H1 (cell line): ENCODE results near the gene CXXC5.

Experiments
- CBX5 ChIP-seq: fragments of 300-800, 300-1000 bp; sonication (generic); IDR thresholded peaks from 2 replicates; pipeline ENCODE4 v1.7.1; 2016; ENCODE audit warnings: antibody characterized with exemption, low read length, low read depth
- CHD2 ChIP-seq: IDR thresholded peaks from 2 replicates; pipeline ENCODE4 v1.6.1; 2012; ENCODE audit warnings: low read length, improper control_type of control experiment
- CTCF ChIP-seq, 3 experiments: IDR thresholded peaks; 1 replicate in 2 of 3; 2 replicates in 1 of 3; pipeline versions ENCODE4 v1.5.1 to v1.6.1; 2011; ENCODE audit warnings: low read length in 3 of 3, mild to moderate bottlenecking in 3 of 3, inconsistent platforms in 2 of 3, low read depth in 1 of 3, moderate library complexity in 1 of 3; ENCODE audit not compliant: insufficient read depth in 1 of 3; ENCODE audit errors: control extremely low read depth in 1 of 3
- EZH2 ChIP-seq: fragments of 200-600 bp; sonication (generic); IDR thresholded peaks from 2 replicates; pipeline ENCODE4 v1.7.1; 2012; ENCODE audit warnings: low read depth, mild to moderate bottlenecking, moderate library complexity, low read length, inconsistent platforms; ENCODE audit not compliant: severe bottlenecking
- KDM1A ChIP-seq: fragments of 200-600, 300-600 bp; sonication (generic); IDR thresholded peaks from 2 replicates; pipeline ENCODE4 v1.7.1; 2016; ENCODE audit warnings: mild to moderate bottlenecking, low read length, borderline replicate concordance
- MAX ChIP-seq: IDR thresholded peaks from 2 replicates; pipeline ENCODE4 v1.6.1; 2012; ENCODE audit warnings: inconsistent platforms
- POLR2A ChIP-seq, 2 experiments: IDR thresholded peaks; 1 replicate in 1 of 2; 2 replicates in 1 of 2; pipeline ENCODE4 v1.6.1; 2011; ENCODE audit warnings: low read depth in 2 of 2, low read length in 2 of 2, mild to moderate bottlenecking in 2 of 2; ENCODE audit errors: control extremely low read depth in 1 of 2
- POLR2AphosphoS5 ChIP-seq: IDR thresholded peaks from 2 replicates; pipeline ENCODE4 v1.6.1; 2011; ENCODE audit warnings: low read depth, low read length
- RBBP5 ChIP-seq: IDR thresholded peaks from 2 replicates; pipeline ENCODE4 v1.7.1; 2012; ENCODE audit warnings: low read depth, mild to moderate bottlenecking, inconsistent platforms, low read length, moderate library complexity, borderline replicate concordance
- SIX5 ChIP-seq: IDR thresholded peaks from 2 replicates; pipeline ENCODE4 v1.6.1; 2011; ENCODE audit warnings: mild to moderate bottlenecking, low read depth, low read length

GRCh38 chr5:139694556-139695177 is 46.5 kb downstream of the CXXC5 start:
- TF ChIP-seq EZH2, result no peak
- no peak for TF ChIP-seq POLR2AphosphoS5
- no peak for TF ChIP-seq CTCF (IDR thresholded peaks at IDR 0.05; ENCODE audit: control extremely low read depth in 1 of 3, insufficient read depth in 1 of 3, low read depth in 1 of 3, low read length in 3 of 3)
- no peak for TF ChIP-seq KDM1A
- no peak for TF ChIP-seq MAX
- TF ChIP-seq POLR2A (IDR thresholded peaks at IDR 0.05; ENCODE audit: control extremely low read depth in 1 of 2, low read depth in 2 of 2, low read length in 2 of 2), result no peak
- TF ChIP-seq SIX5, result no peak
- TF ChIP-seq RBBP5, result no peak
- no peak for TF ChIP-seq CHD2
- TF ChIP-seq CBX5, result no peak
